Measurements from ENCODE around the gene CELF4.

- TF ChIP-seq CTCF (IDR thresholded peaks at IDR 0.05) (no peak), TCF7L2 (IDR thresholded peaks at IDR 0.05; ENCODE audit: low read depth, low read length) (no peak), POLR2AphosphoS5 (IDR thresholded peaks at IDR 0.05; ENCODE audit: low read depth, low read length) (no peak)
These were observed 265.9 kb downstream of the CELF4 start for GRCh38 chr18:37299471-37300304.
